H9 (cell line): ENCODE results near the gene FAM43B. TPM values are rescaled to one million over a fixed set of nuclear protein-coding genes. Genes with fewer than 3 reads are reported as not detected.

ENCODE experiments used
- DNase-seq: peaks from one replicate; pipeline ENCODE4 v3.0.0-alpha.2; 2017
- H2AFZ ChIP-seq: one replicate; pipeline ENCODE4 v1.6.1; 2013; ENCODE audit warnings: mild to moderate bottlenecking, low read length, control low read depth, moderate library complexity
- H2AK5ac ChIP-seq: 2 replicates; pipeline ENCODE4 v1.6.1; 2013; ENCODE audit warnings: low read length, control low read depth, mixed read lengths; ENCODE audit not compliant: insufficient read length
- H2BK120ac ChIP-seq: one replicate; pipeline ENCODE4 v1.6.1; 2013; ENCODE audit warnings: low read depth, mild to moderate bottlenecking, low read length, control low read depth, inconsistent platforms; ENCODE audit not compliant: poor library complexity, severe bottlenecking
- H2BK12ac ChIP-seq: 2 replicates; pipeline ENCODE4 v1.6.1; 2013; ENCODE audit warnings: low read length, control low read depth, mixed read lengths, low read depth; ENCODE audit not compliant: insufficient read length
- H2BK15ac ChIP-seq: 2 replicates; pipeline ENCODE4 v1.6.1; 2013; ENCODE audit warnings: low read depth, low read length, control low read depth
- H2BK20ac ChIP-seq: one replicate; pipeline ENCODE4 v1.6.1; 2013; ENCODE audit warnings: low read depth, mild to moderate bottlenecking, low read length, control low read depth, inconsistent platforms; ENCODE audit not compliant: poor library complexity, severe bottlenecking
- H2BK5ac ChIP-seq: 2 replicates; pipeline ENCODE4 v1.6.1; 2013; ENCODE audit warnings: low read length, control low read depth, mixed read lengths; ENCODE audit not compliant: insufficient read length
- H3K14ac ChIP-seq: 2 replicates; pipeline ENCODE4 v1.6.1; 2013; ENCODE audit warnings: low read length, control low read depth; ENCODE audit not compliant: insufficient read depth
- H3K18ac ChIP-seq: 2 replicates; pipeline ENCODE4 v1.6.1; 2013; ENCODE audit warnings: low read depth, mild to moderate bottlenecking, mixed read lengths, low read length, control low read depth; ENCODE audit not compliant: insufficient read length
- H3K23ac ChIP-seq: 2 replicates; pipeline ENCODE4 v1.6.1; 2013; ENCODE audit warnings: low read length, control low read depth, mixed read lengths, low read depth; ENCODE audit not compliant: insufficient read length
- H3K23me2 ChIP-seq: 2 replicates; pipeline ENCODE4 v1.6.1; 2013; ENCODE audit warnings: low read depth, mild to moderate bottlenecking, mixed read lengths, low read length, control low read depth; ENCODE audit not compliant: insufficient read length, poor library complexity, severe bottlenecking
- H3K27ac ChIP-seq: 2 replicates; pipeline ENCODE4 v1.5.1; 2013; ENCODE audit warnings: low read length, control low read depth, mixed read lengths, low read depth; ENCODE audit not compliant: insufficient read length
- H3K27me3 ChIP-seq: 2 replicates; pipeline ENCODE4 v1.6.1; 2013; ENCODE audit warnings: low read length, control low read depth, inconsistent platforms; ENCODE audit not compliant: insufficient read depth
- H3K4ac ChIP-seq: 2 replicates; pipeline ENCODE4 v1.6.1; 2013; ENCODE audit warnings: low read depth, mild to moderate bottlenecking, control low read depth, inconsistent platforms, low read length, moderate library complexity
- H3K4me1 ChIP-seq: 2 replicates; pipeline ENCODE4 v1.6.1; 2013; ENCODE audit warnings: low read length, control low read depth, inconsistent platforms; ENCODE audit not compliant: insufficient read depth
- H3K4me2 ChIP-seq: 2 replicates; pipeline ENCODE4 v1.6.1; 2013; ENCODE audit warnings: low read length, control low read depth, mixed read lengths; ENCODE audit not compliant: insufficient read length, insufficient read depth
- H3K56ac ChIP-seq: 2 replicates; pipeline ENCODE4 v1.6.1; 2013; ENCODE audit warnings: low read depth, mild to moderate bottlenecking, mixed read lengths, low read length, control low read depth; ENCODE audit not compliant: insufficient read length
- H3K79me1 ChIP-seq: 2 replicates; pipeline ENCODE4 v1.6.1; 2013; ENCODE audit warnings: low read depth, mild to moderate bottlenecking, moderate library complexity, low read length, control low read depth, inconsistent platforms; ENCODE audit not compliant: insufficient read depth, poor library complexity, severe bottlenecking
- H3K79me2 ChIP-seq: 2 replicates; pipeline ENCODE4 v1.6.1; 2013; ENCODE audit warnings: low read length, control low read depth, inconsistent platforms; ENCODE audit not compliant: insufficient read depth
- H3K9ac ChIP-seq: 2 replicates; pipeline ENCODE4 v1.6.1; 2013; ENCODE audit warnings: low read length, control low read depth, mixed read lengths; ENCODE audit not compliant: insufficient read length; ENCODE audit errors: extremely low read depth
- H3K9me3 ChIP-seq: one replicate; pipeline ENCODE4 v1.6.1; 2013; ENCODE audit warnings: low read depth, low read length, inconsistent platforms; ENCODE audit not compliant: control insufficient read depth
- H3T11ph ChIP-seq: one replicate; pipeline ENCODE4 v1.6.1; 2013; ENCODE audit warnings: mild to moderate bottlenecking, low read length, control low read depth, inconsistent platforms
- H4K20me1 ChIP-seq: one replicate; pipeline ENCODE4 v1.6.1; 2013; ENCODE audit not compliant: control insufficient read depth, insufficient read length, insufficient read depth
- H4K5ac ChIP-seq: 2 replicates; pipeline ENCODE4 v1.6.1; 2013; ENCODE audit warnings: low read depth, mild to moderate bottlenecking, mixed read lengths, low read length, control low read depth; ENCODE audit not compliant: insufficient read length
- H4K8ac ChIP-seq: replicated peaks from 2 replicates; pipeline ENCODE4 v1.6.1; 2013; ENCODE audit warnings: low read length, control low read depth, mixed read lengths, low read depth; ENCODE audit not compliant: insufficient read length
- H4K91ac ChIP-seq: 2 replicates; pipeline ENCODE4 v1.6.1; 2013; ENCODE audit warnings: low read depth, mild to moderate bottlenecking, moderate library complexity, mixed read lengths, low read length, control low read depth; ENCODE audit not compliant: insufficient read length
- H3K27ac Mint-ChIP-seq, 3 experiments: 2 replicates in 2 of 3; 3 replicates in 1 of 3; pipeline ENCODE4 v1.8.0; 2020 to 2021; ENCODE audit warnings: mixed read lengths in 3 of 3, mild to moderate bottlenecking in 1 of 3, moderate library complexity in 1 of 3
- H3K27me3 Mint-ChIP-seq: 2 replicates; pipeline ENCODE4 v1.8.0; 2021; ENCODE audit warnings: low read depth, mild to moderate bottlenecking, moderate library complexity, mixed read lengths
- H3K36me3 Mint-ChIP-seq, 3 experiments: 2 replicates in 2 of 3; 3 replicates in 1 of 3; pipeline ENCODE4 v1.8.0; 2020 to 2021; ENCODE audit warnings: low read depth in 3 of 3, mixed read lengths in 3 of 3; ENCODE audit not compliant: insufficient read depth in 1 of 3
- H3K4me1 Mint-ChIP-seq, 2 experiments: 2 replicates each; pipeline ENCODE4 v1.8.0; 2020; ENCODE audit warnings: mixed read lengths in 2 of 2
- H3K4me3 Mint-ChIP-seq, 2 experiments: 2 replicates in 1 of 2; 3 replicates in 1 of 2; pipeline ENCODE4 v1.8.0; 2020 to 2021; ENCODE audit warnings: mild to moderate bottlenecking in 2 of 2, mixed read lengths in 2 of 2, moderate library complexity in 1 of 2
- H3K9me3 Mint-ChIP-seq, 2 experiments: 2 replicates in 1 of 2; 3 replicates in 1 of 2; pipeline ENCODE4 v1.8.0; 2020; ENCODE audit warnings: mild to moderate bottlenecking in 2 of 2, mixed read lengths in 2 of 2, moderate library complexity in 1 of 2
- WGBS: extraction: QIAGEN DNeasy Blood & Tissue Kit; methylation state at CpG from one replicate; pipeline ENCODE4 v1.1.7; 2013; ENCODE audit warnings: missing lambda C conversion rate, low lambda C conversion rate, mixed read lengths; ENCODE audit not compliant: insufficient read length; ENCODE audit errors: extremely low coverage; 5-methylcytosine and 5-hydroxymethylcytosine counted together
- total RNA-seq: library from RNA; stranded (reverse); gene quantifications from 2 replicates; pipeline ENCODE4 v1.2.1, GENCODE V29; 2021
- TF ChIP-seq, protein P1 (sequence below): fragments of 200-600 bp; sonication (generic); conservative IDR thresholded peaks from 3 replicates; pipeline ENCODE4 v1.8.0; 2021; ENCODE audit warnings: antibody characterized with exemption, mild to moderate bottlenecking

FAM43B gene
- total RNA-seq, 1 experiment from 2014 or later = 0.22 TPM

GRCh38 chr1:20569523-20570098 lies 17.2 kb downstream of the FAM43B start:
- Mint-ChIP-seq H3K27me3 (peaks cover 73% of the 10 kb centered on the region), H3K4me3 (no peak overlapping the region), H3K9me3 (peaks cover 0 to 3% of the 10 kb centered on the region in 2 experiments; a peak in 1 of 5 replicates), H3K4me1 (no peaks in the 10 kb centered on the region), H3K36me3 (no peaks in the 10 kb centered on the region), H3K27ac (no peak overlapping the region)
- H3K4ac ChIP-seq = no peak overlapping the region
- no peak overlapping the region for H3K14ac ChIP-seq
- no peak overlapping the region for H3K9ac ChIP-seq
- H3T11ph ChIP-seq = no peak overlapping the region
- no peak overlapping the region for H4K5ac ChIP-seq
- H4K20me1 ChIP-seq = no peaks in the 10 kb centered on the region
- no peaks in the 10 kb centered on the region for H3K4me1 ChIP-seq
- no peak overlapping the region for H4K91ac ChIP-seq
- H2BK15ac ChIP-seq = no peak overlapping the region
- H4K8ac ChIP-seq = no peak overlapping the region
- no peak overlapping the region for H3K27ac ChIP-seq
- H2AFZ ChIP-seq = no peak overlapping the region
- H3K23ac ChIP-seq = no peak overlapping the region
- H3K79me2 ChIP-seq = no peaks in the 10 kb centered on the region
- no peak overlapping the region for H3K56ac ChIP-seq
- no peak overlapping the region for H2BK120ac ChIP-seq
- H2BK5ac ChIP-seq = no peak overlapping the region
- no CpG with 5 or more reads among the region's 4 CpGs for WGBS
- H3K23me2 ChIP-seq = no peaks in the 10 kb centered on the region
- no peaks in the 10 kb centered on the region for H3K79me1 ChIP-seq
- TF ChIP-seq, protein P1, sequence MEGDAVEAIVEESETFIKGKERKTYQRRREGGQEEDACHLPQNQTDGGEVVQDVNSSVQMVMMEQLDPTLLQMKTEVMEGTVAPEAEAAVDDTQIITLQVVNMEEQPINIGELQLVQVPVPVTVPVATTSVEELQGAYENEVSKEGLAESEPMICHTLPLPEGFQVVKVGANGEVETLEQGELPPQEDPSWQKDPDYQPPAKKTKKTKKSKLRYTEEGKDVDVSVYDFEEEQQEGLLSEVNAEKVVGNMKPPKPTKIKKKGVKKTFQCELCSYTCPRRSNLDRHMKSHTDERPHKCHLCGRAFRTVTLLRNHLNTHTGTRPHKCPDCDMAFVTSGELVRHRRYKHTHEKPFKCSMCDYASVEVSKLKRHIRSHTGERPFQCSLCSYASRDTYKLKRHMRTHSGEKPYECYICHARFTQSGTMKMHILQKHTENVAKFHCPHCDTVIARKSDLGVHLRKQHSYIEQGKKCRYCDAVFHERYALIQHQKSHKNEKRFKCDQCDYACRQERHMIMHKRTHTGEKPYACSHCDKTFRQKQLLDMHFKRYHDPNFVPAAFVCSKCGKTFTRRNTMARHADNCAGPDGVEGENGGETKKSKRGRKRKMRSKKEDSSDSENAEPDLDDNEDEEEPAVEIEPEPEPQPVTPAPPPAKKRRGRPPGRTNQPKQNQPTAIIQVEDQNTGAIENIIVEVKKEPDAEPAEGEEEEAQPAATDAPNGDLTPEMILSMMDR = no peak
- H3K4me2 ChIP-seq = no peak overlapping the region
- H2AK5ac ChIP-seq = no peak overlapping the region
- DNase-seq = no peak
- H2BK12ac ChIP-seq = no peak overlapping the region
- H3K27me3 ChIP-seq = no peaks in the 10 kb centered on the region; the same call in 1 of the 2 replicates
- H3K18ac ChIP-seq = no peak overlapping the region
- H3K9me3 ChIP-seq = no peaks in the 10 kb centered on the region
- H2BK20ac ChIP-seq = no peak overlapping the region
